Stimulated activated CD4-positive, alpha-beta T cell treated with anti-CD3 and anti-CD28 coated beads, Interleukin-1b, Interleukin-23, amount 100 ng/mL, for 48 hours (primary cell): ENCODE data around the gene ATG3.
"Not testable (repeated sequence)": the region's sequence is repeated elsewhere in the genome, so short reads cannot be mapped to it uniquely, and the experiment has no call there.

Source experiments
- DNase-seq: peaks from one replicate; pipeline ENCODE4 v3.0.0-alpha.2; 2020

Gene ATG3

GRCh38 chr3:112560721-112561483 is 860 bp downstream of the ATG3 start:
- peak; percentile 81 for DNase-seq

GRCh38 chr3:112560307-112560706 is 1.5 kb downstream of the ATG3 start:
- no peak for DNase-seq

GRCh38 chr3:112557976-112558375 is 3.8 kb downstream of the ATG3 start:
- no peak for DNase-seq

- no peak for DNase-seq
These were observed 6.1 kb downstream of the ATG3 start for GRCh38 chr3:112555535-112556170.

GRCh38 chr3:112550859-112551258 is 10.9 kb downstream of the ATG3 start:
- DNase-seq = no peak

- DNase-seq = no peak
These were observed 15.5 kb downstream of the ATG3 start for GRCh38 chr3:112546216-112546759.

GRCh38 chr3:112539825-112540650 is 21.7 kb downstream of the ATG3 start:
- DNase-seq = no peak

- DNase-seq = no peak
These were observed 30.4 kb downstream of the ATG3 start for GRCh38 chr3:112531358-112531781.

- DNase-seq = no peak
These were observed 31.2 kb downstream of the ATG3 start for GRCh38 chr3:112530573-112530972.

GRCh38 chr3:112524127-112524526 is 37.6 kb downstream of the ATG3 start:
- not testable (repeated sequence) for DNase-seq

GRCh38 chr3:112519424-112520001 is 42.2 kb downstream of the ATG3 start:
- DNase-seq = no peak

- DNase-seq = not testable (repeated sequence)
These were observed 42.8 kb downstream of the ATG3 start for GRCh38 chr3:112518970-112519369.

GRCh38 chr3:112514527-112515128 is 47.1 kb downstream of the ATG3 start:
- DNase-seq = no peak

GRCh38 chr3:112512320-112512719 is 49.4 kb downstream of the ATG3 start:
- no peak for DNase-seq

GRCh38 chr3:112508860-112509259 is 52.9 kb downstream of the ATG3 start:
- DNase-seq = no peak

- DNase-seq = no peak
These were observed 53.5 kb downstream of the ATG3 start for GRCh38 chr3:112508261-112508660.

GRCh38 chr3:112505907-112506306 is 55.9 kb downstream of the ATG3 start:
- DNase-seq = no peak

- DNase-seq = no peak
These were observed 57.6 kb downstream of the ATG3 start for GRCh38 chr3:112504123-112504522.

- no peak for DNase-seq
These were observed 58.3 kb downstream of the ATG3 start for GRCh38 chr3:112503304-112503972.

GRCh38 chr3:112500621-112501020 is 61.1 kb downstream of the ATG3 start:
- no peak for DNase-seq

GRCh38 chr3:112498914-112499711 is 62.6 kb downstream of the ATG3 start, which contains the start of gene BTLA:
BTLA (minus strand) TSS chr3:112499472; CDS start chr3:112499358, 114 bp downstream.
- DNase-seq = peak; percentile 42
